ENCODE results near the gene DRC3. TPM values are rescaled to one million over a fixed set of nuclear protein-coding genes. Genes with fewer than 3 reads are reported as not detected.

DRC3 gene
- polyA plus RNA-seq, 1 donor from 2014 or later, result 1.9 TPM

- Histone ChIP-seq H3K9ac (ENCODE audit: low read length) (no peak overlapping the region), H3F3A (ENCODE audit: insufficient read depth, low read length, poor library complexity, severe bottlenecking) (no peaks in the 10 kb centered on the region), H3K4me2 (ENCODE audit: low read length) (no peak overlapping the region), H3K9me2 (ENCODE audit: insufficient read depth, low read length) (no peaks in the 10 kb centered on the region), H3K36me3 (ENCODE audit: insufficient read depth, low read length) (no peaks in the 10 kb centered on the region), H3K27ac (ENCODE audit: low read length) (no peak overlapping the region), H3K4me3 (ENCODE audit: low read length) (no peak overlapping the region), H3K27me3 (ENCODE audit: insufficient read depth, low read depth, low read length) (no peaks in the 10 kb centered on the region), H2AFZ (ENCODE audit: low read depth, low read length) (no peak overlapping the region), H3K79me2 (replicated peaks; ENCODE audit: insufficient read depth, low read length) (peaks cover 12% of the 10 kb centered on the region), H4K20me1 (ENCODE audit: insufficient read depth) (no peaks in the 10 kb centered on the region), H3K9me3 (ENCODE audit: low read length) (no peaks in the 10 kb centered on the region)
- TF ChIP-seq, protein P1, sequence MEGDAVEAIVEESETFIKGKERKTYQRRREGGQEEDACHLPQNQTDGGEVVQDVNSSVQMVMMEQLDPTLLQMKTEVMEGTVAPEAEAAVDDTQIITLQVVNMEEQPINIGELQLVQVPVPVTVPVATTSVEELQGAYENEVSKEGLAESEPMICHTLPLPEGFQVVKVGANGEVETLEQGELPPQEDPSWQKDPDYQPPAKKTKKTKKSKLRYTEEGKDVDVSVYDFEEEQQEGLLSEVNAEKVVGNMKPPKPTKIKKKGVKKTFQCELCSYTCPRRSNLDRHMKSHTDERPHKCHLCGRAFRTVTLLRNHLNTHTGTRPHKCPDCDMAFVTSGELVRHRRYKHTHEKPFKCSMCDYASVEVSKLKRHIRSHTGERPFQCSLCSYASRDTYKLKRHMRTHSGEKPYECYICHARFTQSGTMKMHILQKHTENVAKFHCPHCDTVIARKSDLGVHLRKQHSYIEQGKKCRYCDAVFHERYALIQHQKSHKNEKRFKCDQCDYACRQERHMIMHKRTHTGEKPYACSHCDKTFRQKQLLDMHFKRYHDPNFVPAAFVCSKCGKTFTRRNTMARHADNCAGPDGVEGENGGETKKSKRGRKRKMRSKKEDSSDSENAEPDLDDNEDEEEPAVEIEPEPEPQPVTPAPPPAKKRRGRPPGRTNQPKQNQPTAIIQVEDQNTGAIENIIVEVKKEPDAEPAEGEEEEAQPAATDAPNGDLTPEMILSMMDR (IDR thresholded peaks at IDR 0.05; ENCODE audit: poor library complexity, severe bottlenecking), result no peak
- TF ChIP-seq EP300 (conservative IDR thresholded peaks at IDR 0.05; ENCODE audit: poor library complexity, severe bottlenecking), result no peak
- no peak for TF ChIP-seq RAD21 (conservative IDR thresholded peaks at IDR 0.05)
These were observed 25.4 kb upstream of the DRC3 start for GRCh38 chr17:17947309-17947708.

GRCh38 chr17:17947966-17948365 is 24.7 kb upstream of the DRC3 start:
- TF ChIP-seq SMC3 (conservative IDR thresholded peaks at IDR 0.05; ENCODE audit: poor library complexity), result no peak
- TF ChIP-seq POLR2AphosphoS5 (IDR thresholded peaks at IDR 0.05), result no peak
- no peak for TF ChIP-seq EZH2 (IDR thresholded peaks at IDR 0.05; ENCODE audit: borderline replicate concordance, insufficient read depth, low read length, poor library complexity, severe bottlenecking)
- TF ChIP-seq, protein P1 (IDR thresholded peaks at IDR 0.05; ENCODE audit: poor library complexity, severe bottlenecking), result no peak
- TF ChIP-seq EP300 (conservative IDR thresholded peaks at IDR 0.05; ENCODE audit: poor library complexity, severe bottlenecking), result no peak
- TF ChIP-seq, protein P2, sequence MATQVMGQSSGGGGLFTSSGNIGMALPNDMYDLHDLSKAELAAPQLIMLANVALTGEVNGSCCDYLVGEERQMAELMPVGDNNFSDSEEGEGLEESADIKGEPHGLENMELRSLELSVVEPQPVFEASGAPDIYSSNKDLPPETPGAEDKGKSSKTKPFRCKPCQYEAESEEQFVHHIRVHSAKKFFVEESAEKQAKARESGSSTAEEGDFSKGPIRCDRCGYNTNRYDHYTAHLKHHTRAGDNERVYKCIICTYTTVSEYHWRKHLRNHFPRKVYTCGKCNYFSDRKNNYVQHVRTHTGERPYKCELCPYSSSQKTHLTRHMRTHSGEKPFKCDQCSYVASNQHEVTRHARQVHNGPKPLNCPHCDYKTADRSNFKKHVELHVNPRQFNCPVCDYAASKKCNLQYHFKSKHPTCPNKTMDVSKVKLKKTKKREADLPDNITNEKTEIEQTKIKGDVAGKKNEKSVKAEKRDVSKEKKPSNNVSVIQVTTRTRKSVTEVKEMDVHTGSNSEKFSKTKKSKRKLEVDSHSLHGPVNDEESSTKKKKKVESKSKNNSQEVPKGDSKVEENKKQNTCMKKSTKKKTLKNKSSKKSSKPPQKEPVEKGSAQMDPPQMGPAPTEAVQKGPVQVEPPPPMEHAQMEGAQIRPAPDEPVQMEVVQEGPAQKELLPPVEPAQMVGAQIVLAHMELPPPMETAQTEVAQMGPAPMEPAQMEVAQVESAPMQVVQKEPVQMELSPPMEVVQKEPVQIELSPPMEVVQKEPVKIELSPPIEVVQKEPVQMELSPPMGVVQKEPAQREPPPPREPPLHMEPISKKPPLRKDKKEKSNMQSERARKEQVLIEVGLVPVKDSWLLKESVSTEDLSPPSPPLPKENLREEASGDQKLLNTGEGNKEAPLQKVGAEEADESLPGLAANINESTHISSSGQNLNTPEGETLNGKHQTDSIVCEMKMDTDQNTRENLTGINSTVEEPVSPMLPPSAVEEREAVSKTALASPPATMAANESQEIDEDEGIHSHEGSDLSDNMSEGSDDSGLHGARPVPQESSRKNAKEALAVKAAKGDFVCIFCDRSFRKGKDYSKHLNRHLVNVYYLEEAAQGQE (IDR thresholded peaks at IDR 0.05; ENCODE audit: borderline replicate concordance), result no peak
- no peak for TF ChIP-seq TAF1 (IDR thresholded peaks at IDR 0.05; ENCODE audit: low read depth)
- no peak for TF ChIP-seq MXI1 (conservative IDR thresholded peaks at IDR 0.05; ENCODE audit: poor library complexity, severe bottlenecking)
- no peak for TF ChIP-seq RAD21 (conservative IDR thresholded peaks at IDR 0.05)
- H3K27me3 ChIP-seq (ENCODE audit: insufficient read depth, low read depth, low read length), result no peaks in the 10 kb centered on the region
- no peaks in the 10 kb centered on the region for H3K9me3 ChIP-seq (ENCODE audit: low read length)
- no peak overlapping the region for H2AFZ ChIP-seq (ENCODE audit: low read depth, low read length)
- H4K20me1 ChIP-seq (ENCODE audit: insufficient read depth), result no peaks in the 10 kb centered on the region
- H3F3A ChIP-seq (ENCODE audit: insufficient read depth, low read length, poor library complexity, severe bottlenecking), result no peaks in the 10 kb centered on the region
- no peak overlapping the region for H3K4me3 ChIP-seq (ENCODE audit: low read length)
- no peak overlapping the region for H3K4me2 ChIP-seq (ENCODE audit: low read length)
- H3K36me3 ChIP-seq (ENCODE audit: insufficient read depth, low read length), result no peaks in the 10 kb centered on the region
- H3K9ac ChIP-seq (ENCODE audit: low read length), result no peak overlapping the region
- H3K79me2 ChIP-seq (replicated peaks; ENCODE audit: insufficient read depth, low read length), result peaks cover 6% of the 10 kb centered on the region
- no peaks in the 10 kb centered on the region for H3K9me2 ChIP-seq (ENCODE audit: insufficient read depth, low read length)
- H3K27ac ChIP-seq (ENCODE audit: low read length), result no peak overlapping the region

All from neural cell (in vitro differentiated cells).